K562 (cell line): ENCODE results near the gene NACA. TPM values are rescaled to one million over a fixed set of nuclear protein-coding genes. Genes with fewer than 3 reads are reported as not detected.

ENCODE experiments used
- ETV1 ChIP-seq: fragments of 450-650 bp; conservative IDR thresholded peaks from 2 replicates; pipeline ENCODE4 v1.6.1; 2016; ENCODE audit warnings: missing genetic modification characterization, control low read depth, low read depth, missing compliant biosample characterization
- FOXK2 ChIP-seq, 2 experiments: fragments of 450-650 bp; IDR thresholded peaks in 1 of 2; conservative IDR thresholded peaks in 1 of 2; 2 replicates each; pipeline ENCODE4 v1.6.1; 2016; ENCODE audit warnings: low read depth in 2 of 2, mild to moderate bottlenecking in 1 of 2
- HLTF ChIP-seq: fragments of 450-650 bp; IDR thresholded peaks from 2 replicates; pipeline ENCODE4 v1.6.1; 2016
- LCOR ChIP-seq: sonication (generic); formaldehyde crosslinking; IDR thresholded peaks from 2 replicates; pipeline ENCODE4 v1.8.0; 2022; ENCODE audit warnings: mild to moderate bottlenecking, missing genetic modification reagents
- LEF1 ChIP-seq: fragments of 450-650 bp; IDR thresholded peaks from 2 replicates; pipeline ENCODE4 v1.6.1; 2016; ENCODE audit warnings: mild to moderate bottlenecking
- NR2C1 ChIP-seq, 2 experiments: fragments of 450-650 bp; IDR thresholded peaks; 2 replicates each; pipeline ENCODE4 v1.6.1; 2017; ENCODE audit warnings: mild to moderate bottlenecking in 2 of 2, antibody characterized with exemption in 1 of 2, inconsistent platforms in 1 of 2, missing compliant biosample characterization in 1 of 2, missing genetic modification characterization in 1 of 2
- NRF1 ChIP-seq, 2 experiments: fragments of 450-650 bp; IDR thresholded peaks in 1 of 2; conservative IDR thresholded peaks in 1 of 2; 2 replicates each; pipeline ENCODE4 v1.6.1; 2014; ENCODE audit warnings: mild to moderate bottlenecking in 2 of 2
- PBX2 ChIP-seq, 2 experiments: IDR thresholded peaks in 1 of 2; conservative IDR thresholded peaks in 1 of 2; 2 replicates each; pipeline ENCODE4 v1.6.1; 2016; ENCODE audit warnings: low read depth in 2 of 2, mild to moderate bottlenecking in 1 of 2, missing compliant biosample characterization in 1 of 2, missing genetic modification characterization in 1 of 2, moderate library complexity in 1 of 2
- POLR2B ChIP-seq: fragments of 450-650 bp; IDR thresholded peaks from 2 replicates; pipeline ENCODE4 v1.6.1; 2018; ENCODE audit warnings: low read depth; ENCODE audit not compliant: partially characterized antibody
- SETDB1 ChIP-seq: IDR thresholded peaks from one replicate; pipeline ENCODE4 v1.6.1; 2012; ENCODE audit warnings: low read length, control low read depth, inconsistent platforms
- SMARCC2 ChIP-seq: fragments of 450-650 bp; IDR thresholded peaks from 2 replicates; pipeline ENCODE4 v1.6.1; 2017; ENCODE audit warnings: antibody characterized with exemption, moderate library complexity, mild to moderate bottlenecking, low read depth
- SRF ChIP-seq, 2 experiments: fragments of 250-450, 450-650 bp in 1 of 2; sonication (Bioruptor Pico) in 1 of 2; sonication (generic) in 1 of 2; formaldehyde crosslinking; IDR thresholded peaks; 2 replicates each; pipeline versions ENCODE4 v1.5.0 to v1.5.1; 2020 to 2022; ENCODE audit warnings: mild to moderate bottlenecking in 1 of 2, missing genetic modification reagents in 1 of 2
- TARDBP ChIP-seq: fragments of 450-650 bp; IDR thresholded peaks from 2 replicates; pipeline ENCODE4 v1.6.1; 2016
- XRCC5 ChIP-seq: fragments of 200-400 bp; formaldehyde crosslinking; IDR thresholded peaks from 2 replicates; pipeline ENCODE4 v1.6.1; 2017; ENCODE audit warnings: low read depth, mild to moderate bottlenecking, low read length
- ZBTB5 ChIP-seq: fragments of 450-650 bp; IDR thresholded peaks from 2 replicates; pipeline ENCODE4 v1.6.1; 2017; ENCODE audit warnings: antibody characterized with exemption
- ZFP1 ChIP-seq: fragments of 450-650 bp; formaldehyde crosslinking; IDR thresholded peaks from 2 replicates; pipeline ENCODE4 v1.4.0; 2020; ENCODE audit warnings: mild to moderate bottlenecking, mixed read lengths
- polyA plus RNA-seq, 8 experiments: library from polyadenylated mRNA; depleted of rRNA in 4 of 8; stranded (reverse) in 5 of 8; unstranded in 3 of 8; fragments of >200 nt; fragmentation: Nextera tagmentation in 2 of 8; fragmentation: Illumina TruSeq in 1 of 8; extraction: Ambion mirVana in 2 of 8; extraction: Trizol in 1 of 8; gene quantifications; 2 replicates each; pipeline versions ENCODE4 v1.2.1 to v1.2.3, GENCODE V29; 2011 to 2014; ENCODE audit warnings: inconsistent platforms in 1 of 8, missing spikeins in 1 of 8
- total RNA-seq, 7 experiments: library from RNA; depleted of rRNA in 6 of 7; stranded (reverse); fragments of >200 nt in 6 of 7; fragmentation: Illumina TruSeq in 2 of 7; extraction: Trizol in 2 of 7; gene quantifications; 2 replicates each; pipeline versions ENCODE4 v1.2.1 to v1.2.3, GENCODE V29; 2011 to 2021; ENCODE audit warnings: low replicate concordance in 1 of 7
- TF ChIP-seq, protein P1 (sequence below): IDR thresholded peaks from 2 replicates; pipeline ENCODE4 v1.6.1; 2011; ENCODE audit warnings: borderline replicate concordance, low read depth, mild to moderate bottlenecking, moderate library complexity, low read length; ENCODE audit not compliant: insufficient read depth, poor library complexity, severe bottlenecking
- TF ChIP-seq, protein P2 (sequence below): IDR thresholded peaks from 3 replicates; pipeline ENCODE4 v1.6.1; 2011; ENCODE audit warnings: borderline replicate concordance, mild to moderate bottlenecking; ENCODE audit not compliant: insufficient read length, insufficient read depth

Gene NACA
- total and polyA plus RNA-seq, 9 of the 15 experiments (the other 6 are each of a cell fraction or from before 2014, with no cell fraction given) = 1,030 to 2,416 (median 1,645) TPM

- TF ChIP-seq, protein P1, sequence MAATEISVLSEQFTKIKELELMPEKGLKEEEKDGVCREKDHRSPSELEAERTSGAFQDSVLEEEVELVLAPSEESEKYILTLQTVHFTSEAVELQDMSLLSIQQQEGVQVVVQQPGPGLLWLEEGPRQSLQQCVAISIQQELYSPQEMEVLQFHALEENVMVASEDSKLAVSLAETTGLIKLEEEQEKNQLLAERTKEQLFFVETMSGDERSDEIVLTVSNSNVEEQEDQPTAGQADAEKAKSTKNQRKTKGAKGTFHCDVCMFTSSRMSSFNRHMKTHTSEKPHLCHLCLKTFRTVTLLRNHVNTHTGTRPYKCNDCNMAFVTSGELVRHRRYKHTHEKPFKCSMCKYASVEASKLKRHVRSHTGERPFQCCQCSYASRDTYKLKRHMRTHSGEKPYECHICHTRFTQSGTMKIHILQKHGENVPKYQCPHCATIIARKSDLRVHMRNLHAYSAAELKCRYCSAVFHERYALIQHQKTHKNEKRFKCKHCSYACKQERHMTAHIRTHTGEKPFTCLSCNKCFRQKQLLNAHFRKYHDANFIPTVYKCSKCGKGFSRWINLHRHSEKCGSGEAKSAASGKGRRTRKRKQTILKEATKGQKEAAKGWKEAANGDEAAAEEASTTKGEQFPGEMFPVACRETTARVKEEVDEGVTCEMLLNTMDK = no peak
- TF ChIP-seq SMARCC2 = 0 out of 2 replicates have a peak, but pooled peaks have one; percentile 27
- no peak for TF ChIP-seq ZBTB5
- 0 out of 4 replicates have a peak, but pooled peaks of 1 of the 2 experiments have one; percentile 24 for TF ChIP-seq SRF (CRISPR knock-in tag; IDR thresholded peaks at IDR 0.05)
- no peak for TF ChIP-seq TARDBP
- no peak for TF ChIP-seq HLTF
- TF ChIP-seq ZFP1 (CRISPR knock-in tag) = no peak
- TF ChIP-seq NR2C1 (IDR thresholded peaks at IDR 0.05) = no peak
- TF ChIP-seq NR2C1 (tag; IDR thresholded peaks at IDR 0.05) = no peak
- no peak for TF ChIP-seq XRCC5
- TF ChIP-seq LEF1 = peak; percentile 56; the same call in 1 of the 2 replicates
- no peak for TF ChIP-seq PBX2 (CRISPR knock-in tag; IDR thresholded peaks at IDR 0.05; ENCODE audit: low read depth)
- TF ChIP-seq PBX2 (tag; conservative IDR thresholded peaks at IDR 0.05; ENCODE audit: low read depth) = 0 out of 2 replicates have a peak, but pooled peaks have one; percentile 10
- TF ChIP-seq LCOR = no peak
- TF ChIP-seq ETV1 (tag) = no peak
- 0 out of 4 replicates have a peak, but pooled peaks of 1 of the 2 experiments have one; percentile 20 for TF ChIP-seq FOXK2 (conservative IDR thresholded peaks at IDR 0.05 in 1 of 2, IDR thresholded peaks at IDR 0.05 in 1 of 2; ENCODE audit: low read depth in 2 of 2)
- no peak for TF ChIP-seq SETDB1
- TF ChIP-seq, protein P2, sequence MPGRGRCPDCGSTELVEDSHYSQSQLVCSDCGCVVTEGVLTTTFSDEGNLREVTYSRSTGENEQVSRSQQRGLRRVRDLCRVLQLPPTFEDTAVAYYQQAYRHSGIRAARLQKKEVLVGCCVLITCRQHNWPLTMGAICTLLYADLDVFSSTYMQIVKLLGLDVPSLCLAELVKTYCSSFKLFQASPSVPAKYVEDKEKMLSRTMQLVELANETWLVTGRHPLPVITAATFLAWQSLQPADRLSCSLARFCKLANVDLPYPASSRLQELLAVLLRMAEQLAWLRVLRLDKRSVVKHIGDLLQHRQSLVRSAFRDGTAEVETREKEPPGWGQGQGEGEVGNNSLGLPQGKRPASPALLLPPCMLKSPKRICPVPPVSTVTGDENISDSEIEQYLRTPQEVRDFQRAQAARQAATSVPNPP = no peak
- TF ChIP-seq NRF1 (conservative IDR thresholded peaks at IDR 0.05 in 1 of 2, IDR thresholded peaks at IDR 0.05 in 1 of 2) = no peak
- TF ChIP-seq POLR2B = no peak
These were observed 29.6 kb downstream of the NACA start (continued) for GRCh38 chr12:56695327-56696101.
